Neural cell (in vitro differentiated cells): ENCODE results near the gene MACF1. TPM values are rescaled to one million over a fixed set of nuclear protein-coding genes. Genes with fewer than 3 reads are reported as not detected.

Source experiments
- H2AFZ ChIP-seq: fragments of 200-600, 300-800 bp; sonication (generic), shearing (Covaris generic); 2 replicates; pipeline ENCODE4 v1.6.0; 2014; ENCODE audit warnings: low read depth, mild to moderate bottlenecking, antibody characterized with exemption, low read length, moderate library complexity
- H3F3A ChIP-seq: fragments of 200-600 bp; shearing (Covaris generic); 2 replicates; pipeline ENCODE4 v1.6.1; 2016; ENCODE audit warnings: mild to moderate bottlenecking, moderate library complexity, mixed read lengths, antibody characterized with exemption, low read length; ENCODE audit not compliant: insufficient read depth, poor library complexity, severe bottlenecking
- H3K27ac ChIP-seq: fragments of 200-600, 300-800 bp; sonication (generic), shearing (Covaris generic); 2 replicates; pipeline ENCODE4 v1.5.1; 2014; ENCODE audit warnings: mild to moderate bottlenecking, low read length, moderate library complexity
- H3K27me3 ChIP-seq: fragments of 300-800, 200-600 bp; sonication (generic), shearing (Covaris generic); 2 replicates; pipeline ENCODE4 v1.6.0; 2014; ENCODE audit warnings: mild to moderate bottlenecking, low read depth, low read length, moderate library complexity; ENCODE audit not compliant: insufficient read depth
- H3K36me3 ChIP-seq: fragments of 300-800, 200-600 bp; sonication (generic), shearing (Covaris generic); 2 replicates; pipeline ENCODE4 v1.5.1; 2014; ENCODE audit warnings: mild to moderate bottlenecking, antibody characterized with exemption, low read length, moderate library complexity; ENCODE audit not compliant: insufficient read depth
- H3K4me2 ChIP-seq: fragments of 300-800, 200-600 bp; sonication (generic), shearing (Covaris generic); 2 replicates; pipeline ENCODE4 v1.6.0; 2014; ENCODE audit warnings: mild to moderate bottlenecking, low read length
- H3K4me3 ChIP-seq: fragments of 300-800, 200-600 bp; sonication (generic), shearing (Covaris generic); 2 replicates; pipeline ENCODE4 v1.5.1; 2014; ENCODE audit warnings: mild to moderate bottlenecking, low read length, moderate library complexity
- H3K79me2 ChIP-seq: fragments of 200-600 bp; shearing (Covaris generic); replicated peaks from 2 replicates; pipeline ENCODE4 v1.6.0; 2014; ENCODE audit warnings: mild to moderate bottlenecking, low read length, moderate library complexity; ENCODE audit not compliant: insufficient read depth
- H3K9ac ChIP-seq: fragments of 300-800, 200-600 bp; sonication (generic), shearing (Covaris generic); 2 replicates; pipeline ENCODE4 v1.6.1; 2016; ENCODE audit warnings: mild to moderate bottlenecking, low read length, mixed read lengths
- H3K9me2 ChIP-seq: fragments of 200-600 bp; shearing (Covaris generic); 2 replicates; pipeline ENCODE4 v1.6.1; 2016; ENCODE audit warnings: mild to moderate bottlenecking, low read length, mixed read lengths; ENCODE audit not compliant: insufficient read depth
- H3K9me3 ChIP-seq: fragments of 200-600, 300-800 bp; sonication (generic), shearing (Covaris generic); 2 replicates; pipeline ENCODE4 v1.6.1; 2016; ENCODE audit warnings: mild to moderate bottlenecking, mixed run types, low read length, moderate library complexity, mixed read lengths
- H4K20me1 ChIP-seq: fragments of 200-600 bp; shearing (Covaris generic); 2 replicates; pipeline ENCODE4 v1.6.1; 2016; ENCODE audit warnings: mild to moderate bottlenecking, mixed run types; ENCODE audit not compliant: insufficient read depth
- CTCF ChIP-seq: fragments of 450-650 bp; IDR thresholded peaks from 2 replicates; pipeline ENCODE4 v1.5.1; 2014; ENCODE audit warnings: antibody characterized with exemption, mild to moderate bottlenecking, moderate library complexity; ENCODE audit not compliant: poor library complexity, severe bottlenecking
- EP300 ChIP-seq: fragments of 450-650 bp; conservative IDR thresholded peaks from 2 replicates; pipeline ENCODE4 v1.6.1; 2014; ENCODE audit warnings: antibody characterized with exemption, mild to moderate bottlenecking, moderate library complexity; ENCODE audit not compliant: poor library complexity, severe bottlenecking
- EZH2 ChIP-seq: fragments of 200-600, 300-800 bp; shearing (Covaris generic), sonication (generic); IDR thresholded peaks from 2 replicates; pipeline ENCODE4 v1.6.1; 2014; ENCODE audit warnings: antibody characterized with exemption, low read length, borderline replicate concordance, mild to moderate bottlenecking; ENCODE audit not compliant: insufficient read depth, poor library complexity, severe bottlenecking
- MXI1 ChIP-seq: fragments of 450-650 bp; conservative IDR thresholded peaks from 2 replicates; pipeline ENCODE4 v1.6.1; 2014; ENCODE audit warnings: antibody characterized with exemption, mild to moderate bottlenecking; ENCODE audit not compliant: poor library complexity, severe bottlenecking
- POLR2AphosphoS5 ChIP-seq: IDR thresholded peaks from 2 replicates; pipeline ENCODE4 v1.6.1; 2012
- RAD21 ChIP-seq: fragments of 450-650 bp; conservative IDR thresholded peaks from 2 replicates; pipeline ENCODE4 v1.6.1; 2014; ENCODE audit warnings: antibody characterized with exemption, mild to moderate bottlenecking, moderate library complexity
- REST ChIP-seq: IDR thresholded peaks from 2 replicates; pipeline ENCODE4 v1.6.1; 2012; ENCODE audit warnings: borderline replicate concordance
- SMC3 ChIP-seq: fragments of 450-650 bp; conservative IDR thresholded peaks from 2 replicates; pipeline ENCODE4 v1.6.1; 2014; ENCODE audit warnings: antibody characterized with exemption, mild to moderate bottlenecking, moderate library complexity; ENCODE audit not compliant: poor library complexity
- TAF1 ChIP-seq: IDR thresholded peaks from 2 replicates; pipeline ENCODE4 v1.6.1; 2012; ENCODE audit warnings: low read depth
- polyA plus RNA-seq: library from polyadenylated mRNA; depleted of rRNA; stranded (reverse); fragments of >200 nt; gene quantifications from 2 replicates; pipeline ENCODE4 v1.2.3, GENCODE V29; 2014

The MACF1 gene
- polyA plus RNA-seq, 1 donor from 2014 or later = 176 TPM

- Histone ChIP-seq H4K20me1 (no peaks in the 10 kb centered on the region), H3K9ac (no peak overlapping the region), H3K4me2 (no peak overlapping the region), H3K9me3 (no peaks in the 10 kb centered on the region), H3K27ac (no peak overlapping the region), H3K9me2 (no peaks in the 10 kb centered on the region), H3F3A (no peaks in the 10 kb centered on the region), H3K4me3 (no peak overlapping the region), H3K27me3 (no peaks in the 10 kb centered on the region), H3K36me3 (no peaks in the 10 kb centered on the region), H3K79me2 (no peaks in the 10 kb centered on the region), H2AFZ (no peak overlapping the region)
- TF ChIP-seq RAD21 = no peak
- no peak for TF ChIP-seq SMC3
- TF ChIP-seq EP300 = no peak
- no peak for TF ChIP-seq EZH2
Measured at GRCh38 chr1:39528082-39528481, 323.6 kb downstream of the MACF1 start.

- no peaks in the 10 kb centered on the region for H3K36me3 ChIP-seq
- H3K9me2 ChIP-seq = no peaks in the 10 kb centered on the region
- no peaks in the 10 kb centered on the region for H3K9me3 ChIP-seq
- no peaks in the 10 kb centered on the region for H3K79me2 ChIP-seq
- H3K27ac ChIP-seq = no peak overlapping the region
- no peaks in the 10 kb centered on the region for H3K27me3 ChIP-seq
- H3F3A ChIP-seq = no peaks in the 10 kb centered on the region
- no peaks in the 10 kb centered on the region for H4K20me1 ChIP-seq
- no peak overlapping the region for H3K4me2 ChIP-seq
- H3K9ac ChIP-seq = no peak overlapping the region
- no peak overlapping the region for H3K4me3 ChIP-seq
- H2AFZ ChIP-seq = no peak overlapping the region
- TF ChIP-seq SMC3 (no peak), REST (no peak)
Measured at GRCh38 chr1:39529901-39530535, 325.5 kb downstream of the MACF1 start.

- H2AFZ ChIP-seq = no peak overlapping the region
- H3K36me3 ChIP-seq = no peaks in the 10 kb centered on the region
- no peak overlapping the region for H3K4me2 ChIP-seq
- no peak overlapping the region for H3K4me3 ChIP-seq
- H3F3A ChIP-seq = no peaks in the 10 kb centered on the region
- H3K9ac ChIP-seq = no peak overlapping the region
- no peaks in the 10 kb centered on the region for H3K79me2 ChIP-seq
- H3K9me2 ChIP-seq = no peaks in the 10 kb centered on the region
- H4K20me1 ChIP-seq = no peaks in the 10 kb centered on the region
- H3K27me3 ChIP-seq = no peaks in the 10 kb centered on the region
- H3K9me3 ChIP-seq = no peaks in the 10 kb centered on the region
- no peak overlapping the region for H3K27ac ChIP-seq
- TF ChIP-seq REST (no peak), RAD21 (no peak), POLR2AphosphoS5 (no peak), EZH2 (no peak), TAF1 (no peak), CTCF (no peak), MXI1 (no peak), EP300 (no peak), SMC3 (no peak)
Measured at GRCh38 chr1:39531526-39531925, 327.0 kb downstream of the MACF1 start.
